ENCODE measurements around the gene PTPRH. TPM values are rescaled to one million over a fixed set of nuclear protein-coding genes. Genes with fewer than 3 reads are reported as not detected.

The PTPRH gene
- total and polyA plus RNA-seq, 8 donors: 5.1 to 15.3 (median 8.1) TPM

GRCh38 chr19:55241143-55241934 lies 32.0 kb upstream of the PTPRH start:
- peak in 1 of 6 donors; percentile 24 for DNase-seq

GRCh38 chr19:55240713-55241020 lies 31.4 kb upstream of the PTPRH start:
- no peaks in the 10 kb centered on the region for H3K4me1 ChIP-seq
- H3K36me3 ChIP-seq: peaks cover 5 to 83% (median 41%) of the 10 kb centered on the region in 3 donors
- no peak for ATAC-seq
- no peak for TF ChIP-seq CTCF (IDR thresholded peaks at IDR 0.05)
- no peak overlapping the region for H3K27ac ChIP-seq
- FAIRE-seq: no peak
- 89 to 93% methylated on average over 6 of the region's 6 CpGs for WGBS, 2 donors
- H3K9me3 ChIP-seq: no peaks in the 10 kb centered on the region
- H3K4me3 ChIP-seq: no peak overlapping the region
- DNase-seq: peak in 1 of 6 donors; percentile 8
- intact Hi-C loops (cut with DNase I): no loop called here
- no peaks in the 10 kb centered on the region for H3K27me3 ChIP-seq

More at GRCh38 chr19:55241143-55241934, 32.0 kb upstream of the PTPRH start:
- Histone ChIP-seq H3K36me3 (peaks cover 5 to 80% (median 40%) of the 10 kb centered on the region in 3 donors), H3K9me3 (no peaks in the 10 kb centered on the region), H3K27ac (no peak overlapping the region), H3K4me3 (no peak overlapping the region), H3K4me1 (no peaks in the 10 kb centered on the region), H3K27me3 (no peaks in the 10 kb centered on the region)
- intact Hi-C loops (cut with DNase I): no loop called here
- TF ChIP-seq CTCF (IDR thresholded peaks at IDR 0.05): no peak
- no peak for FAIRE-seq
- ATAC-seq: peak in 1 of 4 donors; percentile 23
- WGBS, 2 donors: 92 to 93% methylated on average over 35 to 37 of the region's 37 CpGs

GRCh38 chr19:55239004-55239403 lies 29.7 kb upstream of the PTPRH start:
- Histone ChIP-seq H3K27me3 (no peaks in the 10 kb centered on the region), H3K4me3 (no peak overlapping the region), H3K9me3 (no peaks in the 10 kb centered on the region), H3K36me3 (peaks cover 5 to 79% (median 33%) of the 10 kb centered on the region in 3 donors), H3K4me1 (no peaks in the 10 kb centered on the region), H3K27ac (no peak overlapping the region)
- DNase-seq (peak in 1 of 6 donors; percentile 37), ATAC-seq (no peak), FAIRE-seq (no peak)
- intact Hi-C loops (cut with DNase I): no loop called here
- no peak for TF ChIP-seq CTCF (IDR thresholded peaks at IDR 0.05)
- WGBS, 2 donors: 94 to 95% methylated on average over 12 of the region's 12 CpGs

GRCh38 chr19:55238030-55238429 lies 28.7 kb upstream of the PTPRH start:
- DNase-seq (peak in 2 of 6 donors; percentile 13 to 16), ATAC-seq (no peak), FAIRE-seq (no peak)
- no peaks in the 10 kb centered on the region for H3K27me3 ChIP-seq
- H3K36me3 ChIP-seq: peaks cover 5 to 75% (median 31%) of the 10 kb centered on the region in 3 donors
- 95 to 96% methylated on average over 8 of the region's 8 CpGs for WGBS, 2 donors
- TF ChIP-seq CTCF (IDR thresholded peaks at IDR 0.05): no peak
- H3K4me1 ChIP-seq: no peaks in the 10 kb centered on the region
- no peak overlapping the region for H3K27ac ChIP-seq
- no peaks in the 10 kb centered on the region for H3K9me3 ChIP-seq
- intact Hi-C loops (cut with DNase I): no loop called here
- no peak overlapping the region for H3K4me3 ChIP-seq

GRCh38 chr19:55232986-55233385 lies 23.7 kb upstream of the PTPRH start:
- no peaks in the 10 kb centered on the region for H3K27me3 ChIP-seq
- H3K4me3 ChIP-seq: no peak overlapping the region
- peaks cover 0 to 52% (median 11%) of the 10 kb centered on the region in 3 donors for H3K36me3 ChIP-seq
- ATAC-seq (no peak), FAIRE-seq (no peak), DNase-seq (no peak)
- H3K9me3 ChIP-seq: no peaks in the 10 kb centered on the region
- intact Hi-C loops (cut with DNase I): no loop called here
- TF ChIP-seq CTCF (IDR thresholded peaks at IDR 0.05): no peak
- no peaks in the 10 kb centered on the region for H3K4me1 ChIP-seq
- WGBS, 2 donors: 79 to 81% methylated on average over 5 of the region's 5 CpGs
- H3K27ac ChIP-seq: no peak overlapping the region

All from pancreas (tissue), 10 donors.